Activated effector memory CD4-positive, alpha-beta T cell treated with anti-CD3 and anti-CD28 coated beads, Interleukin-2, amount 50 U/mL, for 16 hours (primary cell): ENCODE measurements around the gene PKM.
"Not testable (repeated sequence)": the region's sequence is repeated elsewhere in the genome, so short reads cannot be mapped to it uniquely, and the experiment has no call there.

Experiments
- DNase-seq: peaks from one replicate; pipeline ENCODE4 v3.0.0-alpha.2; 2020

PKM gene

DNA sequence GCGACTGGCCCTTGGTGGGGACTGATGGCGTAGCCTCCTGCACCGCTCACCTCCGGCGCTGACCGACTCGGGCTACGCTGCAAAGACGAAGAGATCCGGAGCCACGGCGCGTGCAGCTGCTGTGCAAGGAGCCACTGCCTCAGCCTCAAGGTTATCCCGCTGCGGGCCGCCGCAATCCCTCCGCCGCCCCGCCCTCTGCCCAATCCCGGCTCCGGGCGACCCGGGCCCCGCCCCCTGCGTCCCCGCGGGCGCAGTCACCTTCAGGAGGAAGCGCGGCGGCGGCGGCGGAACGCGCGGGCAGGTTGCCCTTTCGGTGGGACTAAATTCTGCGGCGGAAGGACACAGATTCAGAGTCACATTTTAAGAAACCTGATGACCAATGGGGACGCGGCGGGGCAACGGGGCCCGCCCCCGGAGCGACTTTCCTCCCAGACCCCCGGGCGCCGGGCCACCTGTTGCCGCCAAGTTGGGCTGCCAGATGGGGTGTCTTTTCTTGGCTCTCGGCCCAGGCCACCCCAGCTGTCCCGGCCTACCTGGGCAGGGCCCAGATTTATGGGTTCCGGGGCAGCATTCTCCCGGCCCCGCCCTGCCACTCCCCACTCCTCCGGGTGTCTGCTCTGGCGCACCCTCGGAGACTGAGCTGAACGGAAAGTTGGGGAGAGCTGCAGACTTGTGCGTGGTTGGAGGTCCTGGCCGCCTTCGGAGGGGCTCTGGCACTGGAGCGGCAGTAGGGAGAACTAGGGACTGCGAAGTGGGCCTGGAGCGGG, at the start of gene PKM:
TSS of gene PKM (minus strand) at position 125 of the 767 bp plus-strand sequence. CDS start 12,093 bp downstream, outside the sequence.
- DNase-seq, result peak; percentile 97

DNA sequence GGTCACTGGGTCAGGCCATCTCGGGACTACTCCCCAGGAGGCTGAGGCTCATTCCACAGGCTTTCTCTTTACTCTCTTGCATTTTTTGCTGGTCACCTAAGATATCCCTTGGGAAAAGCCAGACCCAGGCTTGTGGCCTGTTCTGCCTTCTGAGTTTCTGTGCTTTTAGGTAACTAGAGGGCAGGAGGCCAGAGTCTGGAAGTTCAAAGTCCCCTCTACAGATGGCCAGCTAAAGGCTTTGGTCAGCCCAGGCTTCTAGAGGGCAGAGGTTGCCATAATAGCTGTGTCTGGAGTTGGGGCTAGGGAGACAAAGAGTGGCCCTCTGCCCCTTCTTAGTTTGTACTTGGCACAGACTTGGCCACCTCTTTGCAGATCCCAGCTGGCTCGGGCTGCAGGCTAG, 49.8 kb upstream of the PKM start:
- DNase-seq, result no peak

DNA sequence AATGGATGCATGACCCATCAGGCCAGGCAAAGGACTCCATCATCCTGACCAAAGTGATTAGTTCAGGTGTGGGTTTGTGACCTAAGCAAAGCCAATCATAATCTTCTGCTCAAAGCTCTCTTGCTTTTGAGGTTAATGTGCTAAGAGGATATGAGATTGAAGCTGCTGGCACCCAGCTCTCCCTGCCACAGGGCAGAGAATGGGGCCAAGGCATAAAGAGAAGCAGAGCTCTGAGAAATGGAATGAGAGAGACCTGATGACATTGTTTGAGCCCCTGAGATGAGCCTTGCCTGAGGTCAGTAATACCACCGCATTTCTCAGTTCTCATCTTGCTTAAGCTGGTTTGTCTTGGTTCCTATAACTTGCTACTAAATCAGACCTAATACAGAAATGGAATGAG, 47.7 kb upstream of the PKM start:
- DNase-seq, result no peak

DNA sequence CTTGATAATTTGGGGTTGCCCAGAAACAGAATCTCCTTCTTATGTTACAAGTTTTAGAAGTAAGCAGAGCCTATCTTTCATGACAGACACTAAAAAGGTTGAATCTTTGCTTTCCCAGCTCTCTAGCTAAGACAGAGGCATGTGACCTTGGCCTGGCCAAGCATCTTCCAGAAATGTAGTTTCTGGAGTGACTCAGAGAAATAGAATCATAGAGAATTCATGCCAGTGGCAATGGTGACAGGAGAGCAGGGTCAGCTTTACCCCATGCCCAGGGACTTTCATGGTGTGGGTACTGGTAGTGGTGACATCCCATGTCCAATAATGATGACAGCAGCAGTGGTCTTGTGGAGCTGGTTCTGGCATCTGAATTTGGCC, 45.3 kb upstream of the PKM start:
- no peak for DNase-seq

DNA sequence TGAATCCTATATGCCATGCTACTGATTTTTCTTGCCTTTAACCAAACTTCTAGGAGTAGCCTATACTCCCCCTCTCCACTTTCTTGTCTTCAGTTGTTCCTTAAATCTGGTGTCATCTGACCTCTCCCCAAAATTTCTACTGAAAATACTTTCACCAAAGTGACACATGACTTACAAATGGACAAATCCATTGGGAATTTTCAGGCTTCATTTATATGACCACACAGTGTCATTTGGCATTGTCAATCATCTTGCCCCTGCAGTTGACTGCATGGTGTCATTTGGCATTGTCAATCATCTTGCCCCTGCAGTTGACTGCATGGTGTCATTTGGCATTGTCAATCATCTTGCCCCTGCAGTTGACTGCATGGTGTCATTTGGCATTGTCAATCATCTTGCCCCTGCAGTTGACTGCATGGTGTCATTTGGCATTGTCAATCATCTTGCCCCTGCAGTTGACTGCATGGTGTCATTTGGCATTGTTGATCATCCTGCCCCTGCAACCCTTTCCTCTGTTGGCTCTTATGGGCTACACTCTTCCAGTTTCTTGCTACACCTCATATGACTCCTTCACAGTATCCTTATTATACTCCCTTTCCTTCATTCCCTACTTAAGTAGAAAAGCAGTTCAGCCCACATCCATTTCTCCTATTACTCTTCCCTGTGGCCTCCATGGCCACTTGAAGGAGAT, 44.8 kb upstream of the PKM start:
- DNase-seq, result not testable (repeated sequence)

DNA sequence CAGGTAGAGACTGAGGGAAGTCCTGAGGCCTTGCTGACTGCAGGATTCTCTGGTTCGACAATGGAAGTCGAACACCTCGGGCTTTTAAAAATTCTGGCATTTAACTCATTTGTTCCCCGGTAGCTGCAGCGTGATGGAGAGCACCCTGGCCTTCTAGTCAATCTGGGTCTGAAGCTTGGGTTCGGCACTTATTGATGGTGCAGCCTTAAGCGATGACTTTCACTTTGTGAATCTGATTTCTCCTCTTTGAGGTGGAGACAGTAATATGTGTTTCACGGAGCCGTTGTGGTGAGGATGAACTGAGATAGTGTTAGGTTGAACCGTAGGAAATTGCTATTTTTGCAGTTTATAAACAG, 42.0 kb upstream of the PKM start:
- no peak for DNase-seq

DNA sequence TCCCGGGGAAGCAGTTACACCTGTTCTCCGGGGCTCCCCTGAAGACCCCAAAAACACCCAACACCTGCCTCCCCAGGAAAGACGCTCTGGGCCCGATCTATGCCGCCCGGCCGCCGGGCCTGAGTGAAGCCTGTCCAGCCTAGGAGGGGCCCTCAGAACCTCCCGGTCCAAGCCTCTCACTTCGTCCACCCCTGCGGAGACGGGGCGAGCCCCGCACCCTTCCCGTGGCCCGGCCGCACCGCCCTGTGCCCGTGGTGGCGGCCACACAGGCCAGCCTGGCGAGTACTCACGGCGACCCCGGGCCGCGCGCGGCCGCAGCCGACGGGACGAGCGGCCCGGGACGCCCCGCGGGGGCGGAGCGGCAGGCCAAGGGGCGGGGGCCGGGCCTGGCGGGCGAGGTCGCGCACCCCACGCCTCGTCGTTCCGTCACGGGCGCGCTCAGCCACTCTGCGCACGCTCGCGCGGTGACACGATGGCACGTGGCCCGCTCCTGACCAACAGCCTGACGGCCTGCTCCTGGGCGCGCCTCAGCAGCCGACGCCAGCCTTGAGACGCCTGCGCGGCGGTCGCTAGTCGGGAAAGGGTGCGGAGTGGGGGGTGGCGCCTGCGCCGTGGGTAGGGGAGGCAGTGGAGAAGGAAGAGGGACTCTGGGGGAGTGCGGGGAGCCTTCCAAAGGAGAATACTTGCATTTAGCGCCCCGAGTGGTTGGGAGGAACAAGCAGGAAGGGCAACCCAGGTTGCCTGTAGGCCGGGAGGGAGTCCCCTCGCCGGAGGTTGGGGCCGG, 41.4 kb upstream of the PKM start, which contains the start of gene PARP6:
TSS of gene PARP6 (minus strand) at position 342 of the 784 bp plus-strand sequence. CDS start 5,077 bp downstream, outside the sequence.
- DNase-seq, result peak; percentile 100

DNA sequence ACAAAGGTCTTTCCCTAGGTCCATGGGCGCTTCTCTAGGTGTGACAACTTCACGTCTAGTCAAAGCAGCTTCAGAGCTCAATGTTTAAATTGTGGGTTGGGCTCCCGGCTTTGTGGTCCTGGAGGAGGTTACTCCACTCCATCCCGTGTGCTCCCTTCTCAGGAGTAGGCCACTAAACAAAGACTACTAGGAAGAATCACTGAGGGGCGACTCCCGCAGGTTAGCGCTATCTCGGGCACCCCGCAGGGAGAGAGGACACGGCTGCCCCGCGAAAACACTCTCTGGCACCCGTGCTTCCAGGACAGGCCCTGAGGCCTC, 40.9 kb upstream of the PKM start:
- peak; percentile 75 for DNase-seq

DNA sequence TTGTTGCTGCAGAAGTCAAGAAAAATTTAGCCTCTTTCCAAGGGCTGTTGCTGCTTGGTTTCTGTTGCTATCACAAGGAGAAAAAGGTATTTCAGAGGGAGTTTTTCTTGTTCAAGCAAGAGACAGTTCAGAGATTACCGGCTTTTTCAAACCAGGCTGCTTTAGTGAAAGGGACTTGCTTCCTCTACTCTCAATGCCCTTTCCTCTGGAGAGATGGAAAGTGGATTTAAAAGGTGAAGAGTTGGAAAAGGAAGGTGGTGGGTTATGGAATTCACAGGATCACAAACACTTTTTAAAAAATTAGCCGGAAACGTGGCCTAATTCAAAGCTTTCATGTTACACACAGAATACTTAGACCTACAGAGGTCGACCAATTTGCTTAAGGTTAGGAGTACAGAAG, 40.2 kb upstream of the PKM start:
- no peak for DNase-seq

DNA sequence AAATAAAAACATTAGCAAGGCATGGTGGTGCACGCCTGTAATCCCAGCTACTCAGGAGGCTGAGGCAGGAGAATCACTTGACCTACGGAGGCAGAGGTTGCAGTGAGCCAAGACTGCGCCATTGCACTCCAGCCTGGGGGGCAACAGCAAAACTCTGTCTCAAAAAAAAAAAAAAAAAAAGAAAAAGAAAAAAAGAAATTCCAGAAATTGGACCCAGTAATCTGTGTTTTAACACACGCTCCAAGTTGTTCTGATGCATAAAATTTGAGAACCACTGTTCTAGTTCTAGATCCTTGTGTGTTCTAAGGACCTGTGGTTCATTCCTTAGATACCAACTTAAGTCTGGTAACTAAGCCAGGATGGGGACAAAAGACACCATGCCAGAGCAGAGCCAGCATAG, 38.7 kb upstream of the PKM start:
- DNase-seq, result no peak

DNA sequence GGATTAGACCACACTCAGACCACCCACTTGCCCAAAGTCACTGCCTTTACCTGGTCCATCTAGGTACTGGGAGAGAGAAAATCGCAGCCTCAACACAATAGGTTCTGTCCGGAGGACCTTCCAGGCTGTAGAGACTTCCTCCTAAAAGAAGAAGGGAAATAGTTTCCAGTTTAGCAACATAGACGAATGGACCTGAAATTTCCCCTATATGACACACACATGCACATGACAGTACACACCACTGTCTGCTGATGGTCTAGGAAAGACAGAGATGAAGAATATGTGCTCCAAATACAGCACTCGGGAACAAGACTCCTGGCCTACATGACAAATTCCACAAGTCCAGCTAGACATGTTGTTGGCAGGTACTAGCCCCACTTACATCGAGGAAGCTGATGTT, 34.0 kb upstream of the PKM start:
- no peak for DNase-seq

DNA sequence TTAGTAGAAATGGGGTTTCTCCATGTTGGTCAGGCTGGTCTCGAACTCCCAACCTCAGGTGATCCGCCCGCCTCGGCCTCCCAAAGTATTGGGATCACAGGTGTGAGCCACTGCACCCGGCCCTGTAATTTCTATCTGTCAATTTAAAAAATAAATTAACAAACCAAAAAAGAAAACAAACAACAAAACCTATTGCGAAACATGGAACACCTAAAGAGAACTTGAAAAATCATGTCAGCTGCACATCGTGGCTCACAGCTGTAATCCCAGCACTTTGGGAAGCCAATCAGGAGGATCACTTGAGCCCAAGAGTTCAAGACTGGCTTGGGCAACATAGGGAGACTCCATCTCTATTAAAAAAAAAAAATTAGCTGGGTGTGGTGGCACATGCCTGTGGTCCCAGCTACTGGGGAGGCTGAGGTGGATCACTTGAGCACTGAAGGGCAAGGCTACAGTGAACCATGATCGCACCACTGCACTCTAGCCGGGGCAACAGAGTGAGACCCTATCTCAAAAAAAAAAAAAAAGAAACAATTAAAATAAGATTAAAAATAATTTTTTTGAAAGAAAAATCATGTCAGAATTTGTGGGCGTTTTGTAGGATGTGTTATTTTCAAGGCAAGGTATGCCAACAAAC, 21.8 kb upstream of the PKM start:
- no peak for DNase-seq

DNA sequence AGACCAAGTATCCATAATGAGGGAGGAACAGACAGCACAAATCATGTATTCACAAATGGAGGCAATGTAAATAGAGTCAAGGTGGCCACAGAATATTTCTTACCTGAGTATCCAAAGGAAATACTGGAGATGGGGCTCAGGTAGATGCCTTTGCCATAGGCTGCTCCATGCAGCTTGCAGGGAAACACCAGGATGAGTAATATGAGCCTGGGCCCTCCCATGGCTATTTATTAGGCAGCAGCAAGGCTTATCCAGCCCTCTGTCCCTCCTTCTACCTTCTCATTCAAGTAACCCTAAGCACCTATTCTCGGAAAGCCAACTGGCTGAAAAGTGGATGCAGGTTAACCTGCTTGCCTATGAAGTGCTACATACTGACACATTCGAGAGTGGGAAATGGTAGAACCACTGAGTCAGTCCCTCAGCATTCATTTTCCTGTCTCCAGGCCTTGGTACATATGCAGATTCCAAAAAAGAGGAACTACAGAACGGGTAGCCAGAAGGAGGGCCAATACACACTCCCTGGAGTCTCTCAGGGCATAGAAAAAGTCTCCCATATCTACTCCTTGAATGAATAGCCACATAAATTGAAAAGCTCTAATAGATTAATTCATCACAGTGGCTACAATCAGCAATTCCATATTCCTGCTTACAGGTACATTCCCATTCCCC, 18.3 kb upstream of the PKM start:
- no peak for DNase-seq

DNA sequence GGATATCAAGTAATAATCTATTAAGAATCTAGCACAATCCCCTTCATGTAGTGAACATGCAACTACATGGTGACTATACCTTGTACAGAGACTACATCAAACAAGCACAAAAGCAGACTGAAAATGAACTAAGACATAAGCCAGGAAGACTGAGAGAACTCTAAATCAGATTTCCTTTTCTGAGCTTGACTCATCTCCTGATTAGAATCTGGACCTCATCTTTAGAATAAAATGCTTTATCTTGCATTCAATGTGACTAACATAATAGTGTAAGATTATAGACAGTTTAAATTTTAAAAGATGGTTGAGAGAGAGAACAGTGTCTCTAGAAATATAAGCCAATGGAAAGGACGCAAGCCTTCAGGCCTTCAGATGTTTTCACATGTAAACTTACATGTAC, 17.5 kb upstream of the PKM start:
- no peak for DNase-seq

DNA sequence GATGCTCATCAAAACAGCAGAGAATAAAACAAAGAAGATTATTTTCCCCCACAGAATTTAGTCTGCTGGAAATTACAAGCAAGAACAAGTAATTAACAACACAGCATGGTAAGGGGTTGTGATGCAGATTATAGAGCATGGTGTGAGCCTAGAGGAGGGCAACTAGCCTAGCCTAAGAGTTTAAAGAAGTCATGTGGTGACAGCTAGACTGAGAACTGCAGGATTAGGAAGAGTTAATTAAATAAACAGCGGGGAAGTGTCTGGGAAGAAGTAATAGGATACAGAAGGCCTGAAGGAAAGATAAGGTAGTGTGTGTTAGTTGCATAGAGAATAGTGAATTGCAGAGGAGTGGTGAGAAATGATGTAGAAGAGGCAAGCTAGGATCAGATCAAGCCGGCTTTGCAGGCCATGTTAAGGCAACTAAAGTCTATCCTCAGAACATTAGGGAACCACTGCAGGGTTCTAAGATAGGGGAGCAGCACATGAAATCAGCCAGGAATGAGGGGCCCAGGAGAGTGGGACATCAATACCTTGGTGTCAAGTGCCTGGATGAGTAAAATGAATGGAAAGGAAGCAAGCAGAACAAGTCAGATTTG, 11.9 kb upstream of the PKM start:
- no peak for DNase-seq

DNA sequence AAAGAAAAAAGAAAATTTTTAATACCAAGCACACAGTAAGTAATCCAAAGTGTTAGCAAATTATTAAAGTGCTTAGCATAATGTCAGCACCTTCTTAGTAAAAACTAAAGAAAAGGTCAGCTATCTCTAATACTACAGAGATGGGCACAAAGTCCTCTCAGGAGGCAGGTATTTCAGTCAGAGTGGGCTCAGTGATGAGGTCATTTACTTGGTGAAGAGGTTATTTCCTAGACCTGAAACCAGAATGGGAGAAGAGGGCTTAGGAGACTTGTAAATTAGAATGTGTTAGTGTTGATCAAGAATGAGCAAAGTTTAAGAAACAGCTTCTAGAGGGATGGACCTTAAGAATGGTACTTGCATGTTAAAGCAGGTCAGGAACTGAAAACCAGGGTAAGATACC, 8.7 kb upstream of the PKM start:
- no peak for DNase-seq

DNA sequence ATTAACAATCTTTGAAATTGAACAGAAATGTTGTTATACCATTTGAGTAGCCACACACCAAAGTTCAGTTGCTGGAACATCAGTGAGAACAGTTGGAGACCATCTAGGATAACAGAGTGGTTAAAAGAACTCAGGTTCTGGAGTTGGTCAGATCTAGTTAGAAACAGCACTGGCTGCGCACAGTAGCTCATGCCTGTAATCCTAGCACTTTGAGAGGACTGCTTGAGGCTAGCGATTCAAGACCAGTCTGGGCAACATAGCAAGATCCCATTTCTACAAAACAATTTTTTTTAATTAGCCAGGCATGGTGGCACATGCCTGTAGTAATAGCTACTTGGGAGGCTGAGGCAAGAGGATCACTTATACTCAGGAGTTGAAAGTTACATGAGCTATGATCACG, 7.6 kb upstream of the PKM start:
- DNase-seq, result no peak

DNA sequence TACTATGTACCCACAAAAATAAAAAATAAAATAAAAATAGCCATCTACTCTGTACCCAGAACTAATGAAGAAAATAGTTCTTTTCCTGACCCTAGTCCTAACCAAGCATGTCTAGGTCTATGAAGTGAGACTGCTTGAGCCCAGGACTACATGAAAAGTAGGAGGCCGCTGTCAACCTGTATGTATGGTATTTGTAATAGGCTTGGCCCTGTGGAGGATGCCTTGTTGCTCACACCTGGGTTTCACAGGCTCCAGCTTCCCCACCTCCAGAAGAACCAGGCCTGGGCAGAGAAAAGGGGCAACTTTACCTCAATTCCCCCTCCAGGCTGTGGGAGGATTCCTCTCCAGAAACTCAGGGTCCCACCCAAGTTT, 6.8 kb upstream of the PKM start:
- DNase-seq, result no peak

DNA sequence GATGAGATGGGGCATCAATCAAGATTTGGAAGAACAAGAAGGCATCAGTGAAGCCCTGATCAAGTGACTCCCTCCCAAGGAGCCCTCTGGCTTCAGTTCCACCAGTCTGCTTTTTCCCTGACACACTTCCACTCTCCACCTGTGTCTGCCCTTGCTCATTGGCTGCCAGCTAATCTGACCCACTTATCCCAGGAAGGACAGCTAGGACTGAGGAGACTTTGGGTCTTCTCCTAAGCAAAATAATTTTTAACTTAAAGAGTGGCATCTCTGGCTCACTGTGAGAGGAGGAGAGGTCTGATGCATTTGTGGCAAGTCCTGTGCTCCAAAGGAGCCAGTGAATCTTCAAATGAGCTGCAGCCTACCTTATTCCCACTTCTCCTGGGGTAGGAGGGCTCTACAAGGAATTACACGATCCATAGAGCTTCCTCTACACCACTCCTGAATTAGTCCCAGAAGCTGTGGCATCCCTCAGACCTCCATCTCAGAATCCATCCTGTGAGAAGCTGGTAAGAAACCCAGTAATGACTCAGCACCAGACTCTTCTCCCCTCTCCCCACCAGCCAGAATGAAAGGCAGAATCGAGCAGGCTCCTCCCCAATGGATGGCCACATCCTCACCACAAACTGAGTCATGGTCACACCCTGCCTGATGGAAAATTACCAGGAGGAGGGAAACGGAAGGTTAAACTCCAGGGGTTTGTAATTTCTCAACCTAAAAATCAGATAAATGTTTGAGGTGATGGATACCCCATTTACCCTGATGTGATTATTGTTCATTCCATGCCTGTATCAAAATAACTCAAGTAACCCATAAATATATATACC, 6.3 kb upstream of the PKM start:
- DNase-seq, result peak; percentile 89

DNA sequence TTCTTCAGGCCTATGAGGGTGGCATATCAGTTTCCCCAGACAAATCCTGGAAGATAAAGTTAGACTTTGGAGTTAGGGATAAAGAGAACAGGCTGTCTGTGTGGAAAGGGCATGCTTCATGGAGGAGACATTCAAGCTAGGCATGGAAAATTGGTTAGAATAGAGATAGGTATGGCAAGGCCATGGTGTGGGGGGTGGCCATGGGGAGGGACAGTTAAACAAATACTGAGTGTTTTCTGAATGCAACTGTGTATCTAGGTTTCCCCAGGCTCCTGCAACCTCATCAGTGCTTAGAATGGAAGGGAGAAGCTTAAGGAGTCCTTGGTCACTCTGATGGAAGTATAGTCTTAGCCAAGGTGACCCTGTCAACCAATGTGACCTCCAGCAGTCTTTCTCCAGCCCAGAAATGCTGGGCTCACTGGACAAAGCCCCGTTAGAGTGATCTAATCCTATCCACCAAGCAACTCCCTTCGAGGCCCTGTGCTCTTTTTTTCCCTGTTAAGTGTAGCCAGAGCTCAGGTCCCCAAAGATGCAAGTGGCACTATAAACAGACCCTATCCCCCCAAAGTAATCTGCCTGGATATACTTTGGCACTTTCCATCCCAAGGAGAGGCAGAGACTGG, 5.5 kb upstream of the PKM start:
- no peak for DNase-seq

DNA sequence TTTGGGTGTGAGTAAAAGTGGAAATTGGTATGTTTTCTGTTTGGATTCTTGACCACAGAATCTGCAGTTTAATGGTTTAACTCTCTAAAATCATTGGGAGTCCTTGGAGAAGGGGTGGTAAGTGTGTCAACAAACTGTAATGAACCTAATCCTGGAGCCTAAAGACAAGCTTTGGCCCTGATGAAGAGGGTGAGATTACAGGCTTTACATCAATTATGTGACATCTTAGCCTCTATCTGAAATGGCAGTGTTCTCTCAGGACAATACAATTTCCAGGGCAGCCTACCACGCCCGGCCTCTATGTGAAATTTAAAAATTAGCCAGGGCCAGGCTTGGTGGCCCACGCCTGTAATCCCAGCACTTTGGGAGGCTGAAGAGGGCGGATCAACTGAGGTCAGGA, 4.3 kb upstream of the PKM start:
- no peak for DNase-seq
